Cardiac fibroblast (primary cell): ENCODE data around the gene TNK2.

Experiments used
- DNase-seq, 2 donors: peaks; one replicate each; pipeline versions ENCODE4 v3.0.0 to v3.0.0-alpha.2; 2010; ENCODE audit warnings: low read depth in 2 of 2
- H3K4me3 ChIP-seq, 2 donors: replicated peaks in 1 of 2; 1 replicate in 1 of 2; 2 replicates in 1 of 2; pipeline ENCODE4 v1.5.1; 2011; ENCODE audit warnings: low read depth in 2 of 2, low read length in 2 of 2, mild to moderate bottlenecking in 2 of 2, moderate library complexity in 1 of 2
- TF ChIP-seq, protein P1 (sequence below): IDR thresholded peaks from one replicate; pipeline ENCODE4 v1.5.1; 2011; ENCODE audit warnings: low read depth, mild to moderate bottlenecking, low read length, inconsistent platforms

Gene TNK2

DNA sequence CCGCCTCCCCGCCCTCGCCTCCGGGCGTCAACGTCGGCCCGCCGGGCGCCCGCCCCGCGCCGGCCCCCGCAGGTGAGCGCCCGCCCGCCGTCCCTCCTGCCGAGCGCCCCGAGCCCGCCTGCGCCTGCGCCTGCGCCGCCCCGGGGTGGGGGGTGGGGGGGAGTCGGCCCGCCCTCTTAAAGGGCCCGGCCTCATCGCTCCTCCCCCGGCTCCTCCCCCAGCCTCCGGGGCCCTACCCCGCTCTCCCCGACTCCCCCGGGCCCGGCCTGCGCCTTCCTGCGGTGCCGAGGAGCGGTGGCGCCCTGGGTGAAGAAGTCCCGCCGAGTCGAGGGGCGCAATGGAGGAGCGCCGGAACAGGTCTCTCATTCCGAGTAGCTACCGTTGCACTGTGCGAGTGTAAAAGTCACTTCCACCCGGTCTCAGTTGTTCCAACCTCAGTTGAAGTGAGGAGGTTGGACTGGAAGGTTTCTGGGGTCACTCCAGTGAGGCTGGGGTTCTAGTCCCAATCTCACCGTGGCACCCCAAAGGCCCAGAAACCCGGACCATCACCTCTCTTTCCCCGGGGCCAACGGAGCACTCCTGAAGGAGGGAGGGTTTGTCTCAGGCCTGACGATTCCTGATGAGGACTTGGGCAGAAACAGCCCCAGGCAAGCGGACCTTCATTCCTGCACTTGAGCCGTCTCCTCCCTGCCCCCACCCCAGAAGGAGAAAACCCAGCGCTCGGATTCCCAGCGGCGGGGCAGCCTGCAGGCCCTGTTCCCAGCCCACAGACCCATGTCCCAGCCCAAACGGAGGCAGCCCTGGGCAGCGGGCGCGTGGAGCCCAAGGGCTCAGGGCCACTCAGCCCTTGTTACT, 1.5 kb upstream of the TNK2 start:
- TF ChIP-seq, protein P1, sequence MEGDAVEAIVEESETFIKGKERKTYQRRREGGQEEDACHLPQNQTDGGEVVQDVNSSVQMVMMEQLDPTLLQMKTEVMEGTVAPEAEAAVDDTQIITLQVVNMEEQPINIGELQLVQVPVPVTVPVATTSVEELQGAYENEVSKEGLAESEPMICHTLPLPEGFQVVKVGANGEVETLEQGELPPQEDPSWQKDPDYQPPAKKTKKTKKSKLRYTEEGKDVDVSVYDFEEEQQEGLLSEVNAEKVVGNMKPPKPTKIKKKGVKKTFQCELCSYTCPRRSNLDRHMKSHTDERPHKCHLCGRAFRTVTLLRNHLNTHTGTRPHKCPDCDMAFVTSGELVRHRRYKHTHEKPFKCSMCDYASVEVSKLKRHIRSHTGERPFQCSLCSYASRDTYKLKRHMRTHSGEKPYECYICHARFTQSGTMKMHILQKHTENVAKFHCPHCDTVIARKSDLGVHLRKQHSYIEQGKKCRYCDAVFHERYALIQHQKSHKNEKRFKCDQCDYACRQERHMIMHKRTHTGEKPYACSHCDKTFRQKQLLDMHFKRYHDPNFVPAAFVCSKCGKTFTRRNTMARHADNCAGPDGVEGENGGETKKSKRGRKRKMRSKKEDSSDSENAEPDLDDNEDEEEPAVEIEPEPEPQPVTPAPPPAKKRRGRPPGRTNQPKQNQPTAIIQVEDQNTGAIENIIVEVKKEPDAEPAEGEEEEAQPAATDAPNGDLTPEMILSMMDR = no peak
- DNase-seq = peak; percentile 68 to 83
- H3K4me3 ChIP-seq = peak overlapping the region; percentile 33 to 53

DNA sequence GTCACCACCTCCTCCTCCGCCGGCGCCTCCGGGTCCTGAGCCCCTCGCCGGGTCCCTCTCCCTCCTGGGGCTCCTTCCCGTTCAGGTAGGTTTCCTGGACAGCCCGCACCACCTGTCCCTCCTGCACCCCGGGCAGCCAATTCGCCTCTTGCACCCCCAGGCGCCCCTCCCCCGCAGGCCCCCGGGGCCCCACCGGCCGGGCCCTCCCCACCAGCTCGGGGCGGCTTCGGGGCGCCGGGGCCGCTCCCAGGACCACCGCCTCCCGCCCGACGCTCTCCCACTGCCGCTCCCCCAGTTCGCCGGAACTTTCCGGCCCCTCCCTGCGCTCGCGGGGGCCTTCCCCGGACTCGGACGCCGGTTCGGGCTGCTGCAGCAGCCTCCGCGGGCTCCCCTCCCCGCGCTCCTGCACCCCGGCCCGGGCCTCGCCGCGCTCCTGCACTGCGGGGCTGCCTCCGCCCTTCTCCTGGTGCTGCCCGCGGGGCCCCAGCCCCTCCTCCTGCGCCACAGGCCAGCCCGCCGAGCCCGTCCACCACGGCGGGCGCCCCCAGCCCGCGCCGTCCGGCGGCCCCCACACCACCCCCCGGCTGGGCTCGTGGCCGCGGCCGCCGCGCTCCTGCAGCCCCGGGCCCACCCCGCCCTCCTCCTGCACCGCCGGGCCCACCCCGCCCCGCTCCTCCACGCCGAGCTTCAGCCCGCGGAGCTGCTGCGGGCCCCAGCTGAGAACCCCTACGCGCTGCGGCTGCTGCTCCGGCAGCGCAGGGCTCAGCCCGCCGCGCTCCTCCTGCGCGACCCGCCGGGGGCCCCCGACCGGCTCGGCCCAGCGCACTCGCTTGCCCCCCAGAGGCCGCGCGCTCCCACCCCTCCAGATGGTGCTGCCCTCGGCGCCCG, 587 bp upstream of the TNK2 start:
- TF ChIP-seq, protein P1 = no peak
- no peak for DNase-seq
- H3K4me3 ChIP-seq = peak overlapping the region; percentile 53 to 57

DNA sequence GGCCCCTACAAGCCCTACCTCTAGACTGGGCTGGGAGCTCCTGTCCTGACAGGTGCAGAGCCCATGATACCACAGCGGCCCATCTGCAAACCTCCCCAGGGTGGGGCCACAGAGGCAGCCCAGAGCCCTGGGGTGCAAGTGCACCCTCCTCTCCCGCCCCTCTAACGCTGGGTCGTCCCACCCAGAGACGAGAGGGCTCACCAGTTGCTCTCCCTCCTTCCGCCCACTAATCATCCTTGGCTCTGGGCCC, 742 bp downstream of the TNK2 start:
- DNase-seq = no peak
- H3K4me3 ChIP-seq = peak overlapping the region; percentile 53 to 57
- TF ChIP-seq, protein P1 = no peak

DNA sequence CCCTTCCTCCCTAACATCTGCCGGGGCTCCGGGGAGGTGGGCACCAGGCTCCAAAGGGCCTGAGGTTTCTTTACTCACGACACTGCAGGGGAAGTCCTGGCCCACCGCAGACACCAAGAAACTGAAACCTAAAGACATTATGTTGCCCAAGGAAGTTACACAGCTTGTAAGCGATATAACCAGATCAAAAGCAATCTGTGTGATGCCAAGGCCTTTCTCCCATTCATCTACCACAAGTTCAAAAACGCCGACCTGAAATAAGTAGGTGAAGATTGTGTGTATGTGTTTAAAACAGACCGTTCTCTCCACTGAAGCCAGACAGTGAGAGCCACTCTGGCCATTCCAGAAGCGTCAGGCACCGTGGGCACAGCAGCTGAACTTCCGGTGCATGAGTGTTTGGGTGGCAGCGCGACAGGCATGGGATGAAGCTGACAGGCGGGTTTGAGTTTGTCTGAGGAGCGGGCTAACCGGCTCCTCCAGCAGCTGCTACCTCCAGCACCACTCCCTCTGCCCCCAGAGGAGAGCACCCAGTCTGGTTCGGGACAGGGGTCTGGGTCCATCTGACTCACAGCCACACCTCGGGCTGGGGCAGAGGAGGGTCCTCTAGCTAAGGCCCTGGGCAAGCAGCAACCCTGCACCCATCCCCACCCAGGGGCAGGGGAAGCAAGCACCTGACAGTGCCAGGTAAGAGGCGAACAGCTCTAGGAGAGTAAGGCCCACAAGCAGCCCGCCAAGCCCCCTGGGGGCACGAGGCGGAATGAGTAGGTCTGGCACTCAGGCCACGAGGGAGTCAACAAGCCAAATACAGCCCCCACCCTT, 1.3 kb downstream of the TNK2 start:
- H3K4me3 ChIP-seq = no peak overlapping the region
- TF ChIP-seq, protein P1 = no peak
- no peak for DNase-seq

DNA sequence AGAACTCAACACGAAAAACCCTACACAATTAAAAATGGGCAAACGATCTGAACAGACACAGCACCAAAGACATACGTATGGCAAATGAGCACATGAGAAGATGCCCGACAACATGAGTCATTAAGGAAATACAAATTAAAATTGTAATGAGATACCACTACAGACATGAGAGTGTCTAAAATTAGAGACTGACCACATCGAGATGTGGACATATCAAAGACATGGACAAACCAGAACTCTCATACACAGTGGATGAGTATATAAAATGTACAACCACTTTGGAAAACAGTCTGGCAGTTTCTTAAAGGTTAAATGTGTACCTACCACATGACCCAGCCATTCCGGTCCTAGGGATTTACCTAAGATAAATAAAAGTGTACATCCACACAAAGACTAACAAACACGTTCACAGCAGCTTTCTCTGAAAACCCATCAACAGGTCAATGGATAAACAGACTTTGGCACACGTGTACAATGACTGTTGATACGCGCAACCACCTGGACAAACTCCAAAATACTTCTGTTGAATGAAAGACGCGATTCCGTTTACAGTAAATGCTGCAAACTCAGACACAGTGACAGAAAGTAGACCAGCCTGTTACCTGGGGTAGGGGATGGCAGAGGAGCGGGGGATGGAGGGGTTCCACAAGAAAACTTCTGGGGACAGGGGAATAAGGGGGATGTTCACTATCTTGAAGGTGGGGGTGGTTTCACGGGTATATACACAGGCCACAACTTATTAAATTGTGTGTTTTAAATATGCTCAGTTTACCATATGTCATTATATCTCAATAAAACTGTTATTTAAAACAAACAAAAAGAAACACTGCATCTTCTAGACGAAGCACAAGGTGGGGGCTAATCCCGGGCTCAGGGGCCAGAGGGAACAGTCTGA, 2.1 kb downstream of the TNK2 start:
- TF ChIP-seq, protein P1 = no peak
- DNase-seq = peak in 1 of 2 donors; percentile 43
- H3K4me3 ChIP-seq = no peak overlapping the region

DNA sequence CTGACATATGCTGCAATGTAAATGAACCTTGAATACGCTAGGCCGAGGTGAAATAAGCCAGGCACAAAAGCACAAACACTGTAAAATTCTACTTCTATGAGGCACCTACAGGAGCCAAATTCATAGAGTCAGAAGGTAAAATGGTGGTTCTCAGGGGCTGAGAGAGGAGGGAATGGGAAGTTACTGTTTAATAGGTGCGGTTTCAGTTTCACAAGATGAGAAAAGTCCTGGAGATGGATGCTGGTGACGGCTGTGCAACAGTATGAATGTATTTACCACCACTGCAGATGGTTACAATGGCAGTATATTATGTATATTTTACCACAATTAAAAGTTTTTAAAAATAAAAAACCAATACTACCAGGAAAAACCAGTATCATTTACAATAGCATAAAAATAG, 4.0 kb downstream of the TNK2 start:
- DNase-seq = no peak
- TF ChIP-seq, protein P1 = no peak
- H3K4me3 ChIP-seq = no peak overlapping the region
